Activated B cell treated with CpG ODN at 0.5 μM for 24 hours (primary cell): Measurements from ENCODE around the gene KLHDC8A. TPM values are rescaled to one million over a fixed set of nuclear protein-coding genes. Genes with fewer than 3 reads are reported as not detected.

ENCODE experiments used
- ATAC-seq: fragments of 200-7000 bp; cut with Tn5 transposase; one replicate; pipeline ENCODE4 v1.10.0; 2021; ENCODE audit warnings: low read depth, mild to moderate bottlenecking, moderate library complexity
- CTCF ChIA-PET: fragments of 350-600 bp; sonication (Branson Sonifier 250); formaldehyde crosslinking; loops from one replicate; lab custom pipeline; 2021; ENCODE audit warnings: antibody characterized with exemption; lab: Charles Lee
- POLR2A ChIA-PET: fragments of 350-600 bp; sonication (Branson Sonifier 250); formaldehyde crosslinking; loops from one replicate; lab custom pipeline; 2021; ENCODE audit warnings: antibody characterized with exemption; lab: Charles Lee
- DNase-seq: peaks from one replicate; pipeline ENCODE4 v3.0.0; 2022
- H3K27ac Mint-ChIP-seq: one replicate; pipeline ENCODE4 v1.8.0; 2020; ENCODE audit warnings: mixed read lengths
- H3K27me3 Mint-ChIP-seq: one replicate; pipeline ENCODE4 v1.8.0; 2021; ENCODE audit warnings: mixed read lengths
- H3K36me3 Mint-ChIP-seq: one replicate; pipeline ENCODE4 v1.8.0; 2021; ENCODE audit warnings: low read depth, mixed read lengths
- H3K4me1 Mint-ChIP-seq: one replicate; pipeline ENCODE4 v1.8.0; 2021; ENCODE audit warnings: mixed read lengths
- H3K4me3 Mint-ChIP-seq: one replicate; pipeline ENCODE4 v1.8.0; 2020; ENCODE audit warnings: mild to moderate bottlenecking, mixed read lengths
- H3K9me3 Mint-ChIP-seq: one replicate; pipeline ENCODE4 v1.8.0; 2020; ENCODE audit warnings: mixed read lengths
- CTCF ChIP-seq: fragments of 200-600 bp; IDR thresholded peaks from one replicate; pipeline ENCODE4 v1.8.0; 2022; ENCODE audit warnings: antibody characterized with exemption, mild to moderate bottlenecking
- intact Hi-C: fragments of 100-400 bp; cut with micrococcal nuclease; formaldehyde crosslinking; loops from one replicate; pipeline ENCODE4 v1.15.1; 2024
- total RNA-seq: library from RNA; stranded (reverse); gene quantifications from 2 replicates; pipeline ENCODE4 v1.2.3, GENCODE V29; 2022

The KLHDC8A gene
- total RNA-seq, 1 donor from 2014 or later = 0.07 TPM

- intact Hi-C loops = no loop called here
- DNase-seq = no peak
- no peaks in the 10 kb centered on the region for H3K4me1 Mint-ChIP-seq
- peaks cover 8% of the 10 kb centered on the region for H3K27me3 Mint-ChIP-seq
- H3K9me3 Mint-ChIP-seq = no peaks in the 10 kb centered on the region
- TF ChIP-seq CTCF = no peak
- no peak overlapping the region for H3K27ac Mint-ChIP-seq
- ChIA-PET CTCF (interaction anchor here (0.7 to 2.4 kb wide), 5 partner anchors 22 to 212 kb away, joined by 4 to 15 read pairs (median 4); no protein-coding TSS in a partner anchor), POLR2A (interaction anchor here (0.6 kb wide), 1 partner anchor 44 kb away, joined by 3 read pairs; no protein-coding TSS in a partner anchor)
- no peaks in the 10 kb centered on the region for H3K36me3 Mint-ChIP-seq
- H3K4me3 Mint-ChIP-seq = no peak overlapping the region
- no peak for ATAC-seq
Observed at GRCh38 chr1:205332015-205332791, 24.5 kb downstream of the KLHDC8A start.

GRCh38 chr1:205330150-205330549 is 26.6 kb downstream of the KLHDC8A start:
- DNase-seq (no peak), ATAC-seq (no peak)
- no peaks in the 10 kb centered on the region for H3K9me3 Mint-ChIP-seq
- ChIA-PET CTCF (interaction anchor here (10.2 kb wide), 1 partner anchor 56 kb away, joined by 585 read pairs; no protein-coding TSS in a partner anchor), POLR2A (interaction anchor here (1.4 kb wide), 1 partner anchor 16 kb away, joined by 3 read pairs; no protein-coding TSS in a partner anchor)
- H3K4me3 Mint-ChIP-seq = no peak overlapping the region
- peaks cover 6% of the 10 kb centered on the region for H3K4me1 Mint-ChIP-seq
- intact Hi-C loops = no loop called here
- no peaks in the 10 kb centered on the region for H3K36me3 Mint-ChIP-seq
- H3K27ac Mint-ChIP-seq = no peak overlapping the region
- no peak for TF ChIP-seq CTCF
- H3K27me3 Mint-ChIP-seq = peaks cover 10% of the 10 kb centered on the region

- ChIA-PET CTCF (interaction anchor here (1.7 to 10.2 kb wide), 2 partner anchors 24 to 56 kb away, joined by 5 to 585 read pairs; no protein-coding TSS in a partner anchor), POLR2A (interaction anchor here (0.6 to 1.4 kb wide), 2 partner anchors 16 to 50 kb away, joined by 3 to 6 read pairs; no protein-coding TSS in a partner anchor)
- Mint-ChIP-seq H3K9me3 (no peaks in the 10 kb centered on the region), H3K4me3 (no peak overlapping the region), H3K27ac (no peak overlapping the region), H3K4me1 (peaks cover 10% of the 10 kb centered on the region), H3K36me3 (no peaks in the 10 kb centered on the region), H3K27me3 (peaks cover 10% of the 10 kb centered on the region)
- intact Hi-C loops = no loop called here
- ATAC-seq (no peak), DNase-seq (no peak)
- no peak for TF ChIP-seq CTCF
Observed at GRCh38 chr1:205329719-205330118, 27.0 kb downstream of the KLHDC8A start.

GRCh38 chr1:205328476-205328875 is 28.2 kb downstream of the KLHDC8A start:
- ChIA-PET POLR2A (no interaction called here), CTCF (interaction anchor here (1.7 to 10.2 kb wide), 2 partner anchors 25 to 54 kb away, joined by 5 to 585 read pairs; no protein-coding TSS in a partner anchor)
- no peak overlapping the region for H3K27ac Mint-ChIP-seq
- ATAC-seq (no peak), DNase-seq (no peak)
- no peaks in the 10 kb centered on the region for H3K36me3 Mint-ChIP-seq
- H3K4me1 Mint-ChIP-seq = peaks cover 22% of the 10 kb centered on the region
- TF ChIP-seq CTCF = no peak
- no peaks in the 10 kb centered on the region for H3K9me3 Mint-ChIP-seq
- peaks cover 10% of the 10 kb centered on the region for H3K27me3 Mint-ChIP-seq
- no peak overlapping the region for H3K4me3 Mint-ChIP-seq
- intact Hi-C loops = no loop called here
